HEK293T (cell line): ENCODE data around the gene GABARAP.
"Not testable (repeated sequence)": the region's sequence is repeated elsewhere in the genome, so short reads cannot be mapped to it uniquely, and the experiment has no call there.

Experiments used
- CTCF ChIA-PET: fragments of 350-600 bp; formaldehyde crosslinking; extraction: SDS; loops from one replicate; lab custom pipeline; 2021; ENCODE audit warnings: antibody characterized with exemption, inconsistent platforms; lab: Yijun Ruan, JAX
- POLR2A ChIA-PET: fragments of 350-600 bp; formaldehyde crosslinking; extraction: SDS; loops from one replicate; lab custom pipeline; 2020; ENCODE audit warnings: antibody characterized with exemption, inconsistent platforms; lab: Yijun Ruan, JAX
- DNase-seq: peaks from one replicate; pipeline ENCODE4 v3.0.0; 2012; ENCODE audit warnings: mixed read lengths; ENCODE audit errors: extremely low spot score
- ARNT ChIP-seq: fragments of 450-650 bp; IDR thresholded peaks from 2 replicates; pipeline ENCODE4 v1.6.1; 2017; ENCODE audit warnings: mild to moderate bottlenecking
- BHLHE40 ChIP-seq: fragments of 450-650 bp; IDR thresholded peaks from 2 replicates; pipeline ENCODE4 v1.6.1; 2016; ENCODE audit warnings: mild to moderate bottlenecking, moderate library complexity, borderline replicate concordance
- CTBP1 ChIP-seq: fragments of 450-650 bp; IDR thresholded peaks from 2 replicates; pipeline ENCODE4 v1.6.1; 2016; ENCODE audit warnings: borderline replicate concordance
- ELF4 ChIP-seq: fragments of 450-650 bp; IDR thresholded peaks from 2 replicates; pipeline ENCODE4 v1.6.1; 2017; ENCODE audit warnings: antibody characterized with exemption
- FOXA1 ChIP-seq: fragments of 450-650 bp; IDR thresholded peaks from 2 replicates; pipeline ENCODE4 v1.6.1; 2016; ENCODE audit warnings: mild to moderate bottlenecking
- FOXK2 ChIP-seq: fragments of 450-650 bp; IDR thresholded peaks from 2 replicates; pipeline ENCODE4 v1.6.1; 2016; ENCODE audit warnings: mild to moderate bottlenecking
- FOXM1 ChIP-seq: fragments of 450-650 bp; IDR thresholded peaks from 2 replicates; pipeline ENCODE4 v1.6.1; 2017; ENCODE audit warnings: mild to moderate bottlenecking, borderline replicate concordance
- HDGF ChIP-seq: fragments of 450-650 bp; IDR thresholded peaks from 2 replicates; pipeline ENCODE4 v1.6.1; 2017; ENCODE audit warnings: antibody characterized with exemption, borderline replicate concordance
- L3MBTL2 ChIP-seq: fragments of 450-650 bp; conservative IDR thresholded peaks from 2 replicates; pipeline ENCODE4 v1.6.1; 2016; ENCODE audit warnings: mild to moderate bottlenecking
- LEF1 ChIP-seq: fragments of 450-650 bp; IDR thresholded peaks from 2 replicates; pipeline ENCODE4 v1.6.1; 2017; ENCODE audit warnings: mild to moderate bottlenecking, borderline replicate concordance
- NFRKB ChIP-seq: fragments of 450-650 bp; IDR thresholded peaks from 2 replicates; pipeline ENCODE4 v1.6.1; 2016; ENCODE audit warnings: mild to moderate bottlenecking, moderate library complexity
- PKNOX1 ChIP-seq: fragments of 450-650 bp; IDR thresholded peaks from 2 replicates; pipeline ENCODE4 v1.6.1; 2016
- SP1 ChIP-seq: fragments of 450-650 bp; IDR thresholded peaks from 2 replicates; pipeline ENCODE4 v1.6.1; 2017
- SUZ12 ChIP-seq: fragments of 450-650 bp; IDR thresholded peaks from 2 replicates; pipeline ENCODE4 v1.6.1; 2016; ENCODE audit warnings: mild to moderate bottlenecking
- TARDBP ChIP-seq: fragments of 450-650 bp; IDR thresholded peaks from 2 replicates; pipeline ENCODE4 v1.6.1; 2016
- ZNF384 ChIP-seq: fragments of 450-650 bp; IDR thresholded peaks from 2 replicates; pipeline ENCODE4 v1.6.1; 2016

The GABARAP gene

GRCh38 chr17:7250695-7251627 lies 8.7 kb upstream of the GABARAP start:
- ChIA-PET CTCF (interaction anchor here (0.6 to 1.7 kb wide), 3 partner anchors 10 to 30 kb away, joined by 3 read pairs; partner anchors contain the start of gene SLC2A4), POLR2A (interaction anchor here (1.0 to 4.3 kb wide), 3 partner anchors 11 to 37 kb away, joined by 3 to 52 read pairs (median 3); partner anchors contain the start of genes GABARAP and PHF23)
- TF ChIP-seq ZNF384 (no peak), L3MBTL2 (no peak), FOXA1 (no peak), ARNT (no peak), CTBP1 (no peak), BHLHE40 (no peak), LEF1 (no peak), FOXK2 (no peak), SP1 (no peak), HDGF (no peak), FOXM1 (no peak), ELF4 (no peak), PKNOX1 (no peak), SUZ12 (no peak), NFRKB (no peak), TARDBP (no peak)
- DNase-seq, result no peak

GRCh38 chr17:7249830-7250229 lies 7.6 kb upstream of the GABARAP start:
- no peak for TF ChIP-seq FOXA1
- TF ChIP-seq FOXM1, result no peak
- no peak for TF ChIP-seq ARNT
- TF ChIP-seq PKNOX1, result no peak
- CTCF ChIA-PET, result no interaction called here
- DNase-seq, result no peak
- POLR2A ChIA-PET, result interaction anchor here (4.3 kb wide), 1 partner anchor 10 kb away, joined by 52 read pairs; the partner anchor contains the start of genes GABARAP and PHF23

- DNase-seq, result no peak
- ChIA-PET CTCF (no interaction called here), POLR2A (interaction anchor here (4.3 kb wide), 1 partner anchor 9 kb away, joined by 52 read pairs; the partner anchor contains the start of genes GABARAP and PHF23)
- TF ChIP-seq L3MBTL2 (no peak), PKNOX1 (no peak), LEF1 (no peak), CTBP1 (no peak)
Measured at GRCh38 chr17:7249214-7249613, 7.0 kb upstream of the GABARAP start.

GRCh38 chr17:7248796-7249195 lies 6.5 kb upstream of the GABARAP start:
- DNase-seq, result no peak
- no peak for TF ChIP-seq LEF1
- TF ChIP-seq SUZ12, result no peak
- no peak for TF ChIP-seq TARDBP
- TF ChIP-seq L3MBTL2, result no peak
- ChIA-PET POLR2A (interaction anchor here (4.3 kb wide), 1 partner anchor 9 kb away, joined by 52 read pairs; the partner anchor contains the start of genes GABARAP and PHF23), CTCF (no interaction called here)

GRCh38 chr17:7246779-7247178 lies 4.5 kb upstream of the GABARAP start:
- no peak for DNase-seq
- TF ChIP-seq ARNT (no peak), PKNOX1 (no peak), FOXM1 (no peak), FOXK2 (no peak), FOXA1 (no peak), SUZ12 (no peak), NFRKB (no peak), L3MBTL2 (no peak), HDGF (no peak), CTBP1 (no peak), SP1 (no peak)
- ChIA-PET CTCF (interaction anchor here (1.1 kb wide), 1 partner anchor 11 kb away, joined by 3 read pairs; no protein-coding TSS in a partner anchor), POLR2A (no interaction called here)

GRCh38 chr17:7243838-7244237 lies 1.6 kb upstream of the GABARAP start:
- CTCF ChIA-PET, result interaction anchor here (0.6 kb wide), 1 partner anchor 372 kb away, joined by 3 read pairs; no protein-coding TSS in a partner anchor
- POLR2A ChIA-PET, result interaction anchor here (1.6 to 2.8 kb wide), 2 partner anchors 9 to 86 kb away, joined by 7 to 11 read pairs; partner anchors contain the start of genes DVL2 and NEURL4
- DNase-seq, result not testable (repeated sequence)
